PC-9 (cell line): Measurements from ENCODE around the gene MAML3.

Source experiments
- EZH2 ChIP-seq: fragments of 200-600 bp; sonication (generic); IDR thresholded peaks from 2 replicates; pipeline ENCODE4 v1.8.0; 2017; ENCODE audit warnings: antibody characterized with exemption, low read depth
- TF ChIP-seq, protein P1 (sequence below): fragments of 200-600 bp; sonication (generic); conservative IDR thresholded peaks from 2 replicates; pipeline ENCODE4 v1.6.1; 2017; ENCODE audit warnings: mixed run types, antibody characterized with exemption, mild to moderate bottlenecking, moderate library complexity

- TF ChIP-seq, protein P1, sequence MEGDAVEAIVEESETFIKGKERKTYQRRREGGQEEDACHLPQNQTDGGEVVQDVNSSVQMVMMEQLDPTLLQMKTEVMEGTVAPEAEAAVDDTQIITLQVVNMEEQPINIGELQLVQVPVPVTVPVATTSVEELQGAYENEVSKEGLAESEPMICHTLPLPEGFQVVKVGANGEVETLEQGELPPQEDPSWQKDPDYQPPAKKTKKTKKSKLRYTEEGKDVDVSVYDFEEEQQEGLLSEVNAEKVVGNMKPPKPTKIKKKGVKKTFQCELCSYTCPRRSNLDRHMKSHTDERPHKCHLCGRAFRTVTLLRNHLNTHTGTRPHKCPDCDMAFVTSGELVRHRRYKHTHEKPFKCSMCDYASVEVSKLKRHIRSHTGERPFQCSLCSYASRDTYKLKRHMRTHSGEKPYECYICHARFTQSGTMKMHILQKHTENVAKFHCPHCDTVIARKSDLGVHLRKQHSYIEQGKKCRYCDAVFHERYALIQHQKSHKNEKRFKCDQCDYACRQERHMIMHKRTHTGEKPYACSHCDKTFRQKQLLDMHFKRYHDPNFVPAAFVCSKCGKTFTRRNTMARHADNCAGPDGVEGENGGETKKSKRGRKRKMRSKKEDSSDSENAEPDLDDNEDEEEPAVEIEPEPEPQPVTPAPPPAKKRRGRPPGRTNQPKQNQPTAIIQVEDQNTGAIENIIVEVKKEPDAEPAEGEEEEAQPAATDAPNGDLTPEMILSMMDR: no peak
- no peak for TF ChIP-seq EZH2
Observed at GRCh38 chr4:139756391-139757180, 397.4 kb downstream of the MAML3 start.
